Lower leg skin (tissue), 3 donors: ENCODE data around the gene PRRX2.

Experiments
- CTCF ChIP-seq, 3 donors: fragments of 450-650 bp; IDR thresholded peaks; one replicate each; pipeline ENCODE4 v1.5.1; 2016; ENCODE audit warnings: antibody characterized with exemption in 3 of 3, mild to moderate bottlenecking in 3 of 3, moderate library complexity in 2 of 3
- POLR2A ChIP-seq, 2 donors: fragments of 450-650 bp; IDR thresholded peaks; one replicate each; pipeline ENCODE4 v1.6.1; 2016 to 2017; ENCODE audit warnings: antibody characterized with exemption in 2 of 2, mild to moderate bottlenecking in 1 of 2, moderate library complexity in 1 of 2

DNA sequence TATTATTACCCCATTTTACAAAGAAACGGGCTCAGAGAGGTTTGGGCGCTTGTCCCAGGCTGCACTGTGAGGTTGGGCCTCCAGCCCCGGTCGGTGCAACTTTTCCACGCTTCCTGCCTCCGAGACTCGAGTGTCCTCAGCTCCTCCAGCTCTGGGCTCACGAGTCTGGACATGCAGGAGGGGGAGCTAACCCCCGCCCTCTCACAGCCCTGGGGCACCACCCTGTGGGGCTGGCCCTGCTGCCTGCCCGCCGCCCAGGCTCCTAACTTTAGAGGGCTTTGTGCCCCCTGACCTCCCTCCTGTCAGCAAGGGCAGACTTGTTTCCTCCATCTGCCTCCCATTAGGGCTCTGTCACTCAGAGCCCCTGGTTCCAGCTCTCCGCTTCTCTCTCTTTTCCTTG, 19.2 kb upstream of the PRRX2 start:
- TF ChIP-seq CTCF (IDR thresholded peaks at IDR 0.05), result no peak
- TF ChIP-seq POLR2A (IDR thresholded peaks at IDR 0.05), result no peak
